ENCODE data around the gene ZNF584. TPM values are rescaled to one million over a fixed set of nuclear protein-coding genes. Genes with fewer than 3 reads are reported as not detected.

ZNF584 gene
- polyA plus RNA-seq, 2 of the 4 experiments (the other 2 are of a cell fraction): 15.6 to 18.2 TPM

GRCh38 chr19:58428617-58429016 lies 20.2 kb downstream of the ZNF584 start:
- TF ChIP-seq MAZ (IDR thresholded peaks at IDR 0.05; ENCODE audit: borderline replicate concordance, low read depth, low read length) (no peak), FOXS1 (CRISPR knock-in tag; IDR thresholded peaks at IDR 0.05) (no peak), FOSB (CRISPR knock-in tag; IDR thresholded peaks at IDR 0.05) (no peak), RFX5 (IDR thresholded peaks at IDR 0.05) (no peak), ZC3H11A (IDR thresholded peaks at IDR 0.05) (no peak), ZSCAN20 (CRISPR knock-in tag; IDR thresholded peaks at IDR 0.05) (no peak), NPAS2 (CRISPR knock-in tag; IDR thresholded peaks at IDR 0.05; ENCODE audit: borderline replicate concordance) (no peak), HDAC2 (IDR thresholded peaks at IDR 0.05) (no peak), RARB (CRISPR knock-in tag; IDR thresholded peaks at IDR 0.05) (no peak), ZNF302 (CRISPR knock-in tag; IDR thresholded peaks at IDR 0.05) (no peak), CTCF (IDR thresholded peaks at IDR 0.05) (no peak), NR3C1 (IDR thresholded peaks at IDR 0.05) (no peak), ELK1 (IDR thresholded peaks at IDR 0.05; ENCODE audit: low read depth, low read length) (no peak), EP300 (IDR thresholded peaks at IDR 0.05) (no peak), JUN (IDR thresholded peaks at IDR 0.05) (no peak), RCOR1 (IDR thresholded peaks at IDR 0.05; ENCODE audit: low read depth, low read length) (no peak), CHD4 (IDR thresholded peaks at IDR 0.05; ENCODE audit: borderline replicate concordance) (no peak), RNF2 (IDR thresholded peaks at IDR 0.05; ENCODE audit: borderline replicate concordance, low read depth) (no peak)
- TF ChIP-seq, protein P1, sequence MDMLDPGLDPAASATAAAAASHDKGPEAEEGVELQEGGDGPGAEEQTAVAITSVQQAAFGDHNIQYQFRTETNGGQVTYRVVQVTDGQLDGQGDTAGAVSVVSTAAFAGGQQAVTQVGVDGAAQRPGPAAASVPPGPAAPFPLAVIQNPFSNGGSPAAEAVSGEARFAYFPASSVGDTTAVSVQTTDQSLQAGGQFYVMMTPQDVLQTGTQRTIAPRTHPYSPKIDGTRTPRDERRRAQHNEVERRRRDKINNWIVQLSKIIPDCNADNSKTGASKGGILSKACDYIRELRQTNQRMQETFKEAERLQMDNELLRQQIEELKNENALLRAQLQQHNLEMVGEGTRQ (IDR thresholded peaks at IDR 0.05): no peak
- TF ChIP-seq, protein P2, sequence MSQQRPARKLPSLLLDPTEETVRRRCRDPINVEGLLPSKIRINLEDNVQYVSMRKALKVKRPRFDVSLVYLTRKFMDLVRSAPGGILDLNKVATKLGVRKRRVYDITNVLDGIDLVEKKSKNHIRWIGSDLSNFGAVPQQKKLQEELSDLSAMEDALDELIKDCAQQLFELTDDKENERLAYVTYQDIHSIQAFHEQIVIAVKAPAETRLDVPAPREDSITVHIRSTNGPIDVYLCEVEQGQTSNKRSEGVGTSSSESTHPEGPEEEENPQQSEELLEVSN (IDR thresholded peaks at IDR 0.05; ENCODE audit: borderline replicate concordance, low read depth): no peak
- ATAC-seq: no peak
- H3K4me1 ChIP-seq: no peaks in the 10 kb centered on the region
- no peak overlapping the region for H3K4me3 ChIP-seq
- 58% methylated on average over 1 of the region's 1 CpG for WGBS (ENCODE audit: missing lambda C conversion rate)
- ChIA-PET CTCF (interaction anchor here (1.2 kb wide), 1 partner anchor 10 kb away, joined by 3 read pairs; no protein-coding TSS in a partner anchor), POLR2A (no interaction called here)
- H3K9me3 ChIP-seq: peaks cover 64% of the 10 kb centered on the region
- no peak for FAIRE-seq
- no peak for DNase-seq (ENCODE audit: low read depth in 1 of 2, low spot score in 1 of 2)
- H3K27ac ChIP-seq: no peak overlapping the region
- H3K4me2 ChIP-seq: no peak overlapping the region

GRCh38 chr19:58429745-58430144 lies 21.3 kb downstream of the ZNF584 start:
- peaks cover 70% of the 10 kb centered on the region for H3K9me3 ChIP-seq
- POLR2A ChIA-PET: interaction anchor here (0.8 kb wide), 1 partner anchor 13 kb away, joined by 3 read pairs; no protein-coding TSS in a partner anchor

More at GRCh38 chr19:58429745-58430144, 21.3 kb downstream of the ZNF584 start:
- H3K27ac ChIP-seq: no peak overlapping the region
- no peak for ATAC-seq
- CTCF ChIA-PET: interaction anchor here (0.9 to 1.9 kb wide), 2 partner anchors 13 to 90 kb away, joined by 4 to 8 read pairs; partner anchors contain the start of gene ZBTB45
- no peak overlapping the region for H3K4me3 ChIP-seq
- no peak overlapping the region for H3K4me2 ChIP-seq
- TF ChIP-seq KDM1A (IDR thresholded peaks at IDR 0.05; ENCODE audit: low read depth): no peak
- no peak for TF ChIP-seq CTCF (IDR thresholded peaks at IDR 0.05)
- no peak for TF ChIP-seq ZFP36 (IDR thresholded peaks at IDR 0.05; ENCODE audit: borderline replicate concordance, partially characterized antibody)
- TF ChIP-seq GATA3 (IDR thresholded peaks at IDR 0.05; ENCODE audit: borderline replicate concordance): no peak
- no peak for TF ChIP-seq REST (IDR thresholded peaks at IDR 0.05)
- no peak for TF ChIP-seq HDAC2 (IDR thresholded peaks at IDR 0.05)
- TF ChIP-seq BHLHE40 (IDR thresholded peaks at IDR 0.05; ENCODE audit: low read depth, low read length): no peak
- no peak for TF ChIP-seq ZNF302 (CRISPR knock-in tag; IDR thresholded peaks at IDR 0.05)
- no peak for TF ChIP-seq KDM5A (IDR thresholded peaks at IDR 0.05)
- no peak for TF ChIP-seq JUN (IDR thresholded peaks at IDR 0.05)
- no peak for TF ChIP-seq HOXB13 (CRISPR knock-in tag; IDR thresholded peaks at IDR 0.05; ENCODE audit: low read depth)
- TF ChIP-seq CBX2 (IDR thresholded peaks at IDR 0.05; ENCODE audit: borderline replicate concordance, low read depth): no peak
- no peak for FAIRE-seq
- no peak for DNase-seq (ENCODE audit: low read depth in 1 of 2, low spot score in 1 of 2)
- H3K4me1 ChIP-seq: no peaks in the 10 kb centered on the region
